IMR-90 (cell line): ENCODE data around the gene USH2A. TPM values are rescaled to one million over a fixed set of nuclear protein-coding genes. Genes with fewer than 3 reads are reported as not detected.

Source experiments
- ATAC-seq: fragments of 200-7000 bp; cut with Tn5 transposase; 2 replicates; pipeline ENCODE4 v1.9.1; 2020; ENCODE audit warnings: low read depth, mild to moderate bottlenecking, moderate library complexity
- BruUV-seq: library from RNA; stranded (reverse); fragments of 400-500 nt; replicated peaks from 2 replicates; lab custom pipeline; 2021; lab: Mats Ljungman, UMichigan
- CTCF ChIA-PET: fragments of 300-600 bp; formaldehyde crosslinking; extraction: SDS; loops from one replicate; lab custom pipeline; 2021; ENCODE audit warnings: antibody characterized with exemption; lab: Yijun Ruan, JAX
- POLR2A ChIA-PET: fragments of 300-600 bp; sonication (Branson Sonifier 250); formaldehyde crosslinking; loops from one replicate; lab custom pipeline; 2022; ENCODE audit warnings: antibody characterized with exemption; ENCODE audit not compliant: unreplicated experiment; lab: Charles Lee
- DNase-seq: peaks from one replicate; pipeline ENCODE4 v3.0.0; 2013
- H2AFZ ChIP-seq: replicated peaks from 2 replicates; pipeline ENCODE3; 2013; ENCODE audit warnings: low read length, mild to moderate bottlenecking; ENCODE audit not compliant: poor library complexity
- H2AK5ac ChIP-seq: 2 replicates; pipeline ENCODE4 v1.6.1; 2013; ENCODE audit warnings: low read depth, low read length, inconsistent platforms
- H2AK9ac ChIP-seq: replicated peaks from 2 replicates; pipeline ENCODE3; 2013; ENCODE audit warnings: mild to moderate bottlenecking, low read depth, low read length, moderate library complexity; ENCODE audit not compliant: poor library complexity
- H2BK120ac ChIP-seq: 2 replicates; pipeline ENCODE4 v1.6.1; 2013; ENCODE audit warnings: low read depth, low read length, inconsistent platforms
- H2BK15ac ChIP-seq: 3 replicates; pipeline ENCODE4 v1.6.1; 2013; ENCODE audit warnings: low read depth, low read length, inconsistent platforms
- H2BK20ac ChIP-seq: 2 replicates; pipeline ENCODE4 v1.6.1; 2013; ENCODE audit warnings: low read depth, mild to moderate bottlenecking, inconsistent platforms, low read length, moderate library complexity
- H2BK5ac ChIP-seq: 2 replicates; pipeline ENCODE4 v1.6.1; 2013; ENCODE audit warnings: mild to moderate bottlenecking, low read depth, low read length, inconsistent platforms; ENCODE audit not compliant: poor library complexity, severe bottlenecking
- H3K14ac ChIP-seq: replicated peaks from 2 replicates; pipeline ENCODE4 v1.6.1; 2013; ENCODE audit warnings: low read depth, low read length, inconsistent platforms
- H3K18ac ChIP-seq: 2 replicates; pipeline ENCODE4 v1.6.1; 2013; ENCODE audit warnings: low read depth, low read length, control low read depth
- H3K23ac ChIP-seq: 2 replicates; pipeline ENCODE4 v1.6.1; 2013; ENCODE audit warnings: low read depth, low read length, inconsistent platforms
- H3K27ac ChIP-seq: 2 replicates; pipeline ENCODE4 v1.5.1; 2013; ENCODE audit warnings: mild to moderate bottlenecking, control low read depth, low read length; ENCODE audit not compliant: insufficient read depth
- H3K27me3 ChIP-seq: 2 replicates; pipeline ENCODE4 v1.6.1; 2013; ENCODE audit warnings: low read length; ENCODE audit not compliant: control insufficient read depth, insufficient read depth
- H3K36me3 ChIP-seq: 2 replicates; pipeline ENCODE4 v1.6.1; 2013; ENCODE audit warnings: low read length, mixed read lengths; ENCODE audit not compliant: control insufficient read depth, insufficient read depth
- H3K4ac ChIP-seq: 2 replicates; pipeline ENCODE4 v1.6.1; 2013; ENCODE audit warnings: low read depth, low read length, inconsistent platforms
- H3K4me1 ChIP-seq: 2 replicates; pipeline ENCODE4 v1.6.1; 2013; ENCODE audit warnings: low read length, mixed read lengths; ENCODE audit not compliant: control insufficient read depth, insufficient read depth
- H3K4me2 ChIP-seq: 2 replicates; pipeline ENCODE4 v1.6.1; 2013; ENCODE audit warnings: low read depth, mild to moderate bottlenecking, control low read depth, low read length, moderate library complexity
- H3K4me3 ChIP-seq: 2 replicates; pipeline ENCODE4 v1.5.1; 2013; ENCODE audit warnings: low read depth, mild to moderate bottlenecking, control low read depth, low read length, moderate library complexity; ENCODE audit not compliant: insufficient read depth
- H3K56ac ChIP-seq: 2 replicates; pipeline ENCODE4 v1.6.1; 2013; ENCODE audit warnings: low read length, inconsistent platforms; ENCODE audit not compliant: insufficient read depth; ENCODE audit errors: extremely low read depth
- H3K79me1 ChIP-seq, 2 experiments: 2 replicates each; pipeline ENCODE4 v1.6.1; 2013; ENCODE audit warnings: low read length in 2 of 2, inconsistent platforms in 1 of 2, low read depth in 1 of 2
- H3K9ac ChIP-seq: 2 replicates; pipeline ENCODE4 v1.6.1; 2013; ENCODE audit warnings: low read depth, low read length, control low read depth
- H3K9me1 ChIP-seq: 2 replicates; pipeline ENCODE4 v1.6.1; 2013; ENCODE audit warnings: low read length, inconsistent platforms; ENCODE audit not compliant: insufficient read depth
- H3K9me3 ChIP-seq: 2 replicates; pipeline ENCODE4 v1.6.1; 2013; ENCODE audit warnings: low read length; ENCODE audit not compliant: control insufficient read depth, insufficient read depth
- H4K20me1 ChIP-seq: 2 replicates; pipeline ENCODE4 v1.6.1; 2013; ENCODE audit warnings: low read length, inconsistent platforms; ENCODE audit not compliant: insufficient read depth
- H4K5ac ChIP-seq: 2 replicates; pipeline ENCODE4 v1.6.1; 2013; ENCODE audit warnings: mild to moderate bottlenecking, low read depth, low read length, control low read depth
- H4K8ac ChIP-seq, 2 experiments: 2 replicates each; pipeline ENCODE4 v1.6.1; 2013; ENCODE audit warnings: low read depth in 2 of 2, low read length in 2 of 2, control low read depth in 1 of 2, inconsistent platforms in 1 of 2
- H4K91ac ChIP-seq: 2 replicates; pipeline ENCODE4 v1.6.1; 2013; ENCODE audit warnings: low read depth, low read length, inconsistent platforms; ENCODE audit not compliant: insufficient read depth
- BHLHE40 ChIP-seq: fragments of 150-350 bp; IDR thresholded peaks from 2 replicates; pipeline ENCODE4 v1.6.1; 2016; ENCODE audit warnings: mild to moderate bottlenecking, low read depth, low read length
- CEBPB ChIP-seq: IDR thresholded peaks from 2 replicates; pipeline ENCODE4 v1.6.1; 2012; ENCODE audit warnings: low read depth, low read length, improper control_type of control experiment
- CHD1 ChIP-seq: IDR thresholded peaks from 2 replicates; pipeline ENCODE4 v1.6.1; 2012; ENCODE audit warnings: low read depth, low read length, improper control_type of control experiment
- CTCF ChIP-seq: conservative IDR thresholded peaks from 2 replicates; pipeline ENCODE4 v1.5.1; 2012; ENCODE audit warnings: mild to moderate bottlenecking, low read depth, low read length, improper control_type of control experiment
- ELK1 ChIP-seq: fragments of 150-350 bp; IDR thresholded peaks from 2 replicates; pipeline ENCODE4 v1.6.1; 2016; ENCODE audit warnings: low read depth, mild to moderate bottlenecking, low read length, moderate library complexity, borderline replicate concordance
- FOS ChIP-seq: fragments of 150-350 bp; IDR thresholded peaks from 2 replicates; pipeline ENCODE4 v1.6.1; 2016; ENCODE audit warnings: low read depth, low read length
- MAFK ChIP-seq: IDR thresholded peaks from 2 replicates; pipeline ENCODE4 v1.6.1; 2012; ENCODE audit warnings: low read depth, low read length, improper control_type of control experiment
- NFE2L2 ChIP-seq: fragments of 150-350 bp; IDR thresholded peaks from 2 replicates; pipeline ENCODE4 v1.6.1; 2016; ENCODE audit warnings: low read depth, mild to moderate bottlenecking, low read length
- POLR2A ChIP-seq: IDR thresholded peaks from 2 replicates; pipeline ENCODE4 v1.6.1; 2012; ENCODE audit warnings: mild to moderate bottlenecking, low read depth, low read length
- RAD21 ChIP-seq: IDR thresholded peaks from 2 replicates; pipeline ENCODE4 v1.6.1; 2012; ENCODE audit warnings: low read length, improper control_type of control experiment
- RFX5 ChIP-seq: IDR thresholded peaks from 2 replicates; pipeline ENCODE4 v1.8.0; 2012; ENCODE audit warnings: low read depth, mild to moderate bottlenecking, low read length, moderate library complexity
- SMC3 ChIP-seq: fragments of 150-350 bp; IDR thresholded peaks from 2 replicates; pipeline ENCODE4 v1.6.1; 2016; ENCODE audit warnings: low read depth, mild to moderate bottlenecking, antibody characterized with exemption, low read length, moderate library complexity
- WGBS, 2 experiments: methylation state at CpG; one replicate each; pipeline versions ENCODE4 v1.1.5 to v1.1.7; 2013; ENCODE audit warnings: missing lambda C conversion rate in 2 of 2; ENCODE audit not compliant: insufficient read length in 1 of 2; ENCODE audit errors: extremely low coverage in 2 of 2; 5-methylcytosine and 5-hydroxymethylcytosine counted together
- dilution Hi-C: fragments of 300-500 bp; cut with HindIII; formaldehyde crosslinking; loops from one replicate; pipeline ENCODE4 v1.14.3; 2018; ENCODE audit warnings: low sequenced_read_pairs; ENCODE audit not compliant: unreplicated experiment
- in situ Hi-C: fragments of 300-500 bp; cut with MboI; formaldehyde crosslinking; loops from 3 replicates; pipeline ENCODE4 v1.14.3; 2019; ENCODE audit warnings: low sequenced_read_pairs, inconsistent platforms, mixed read lengths
- intact Hi-C: fragments of 100-400 bp; cut with micrococcal nuclease; formaldehyde crosslinking; loops from 2 replicates; pipeline ENCODE4 v1.10.0; 2022
- polyA plus RNA-seq, 3 experiments: library from polyadenylated mRNA; depleted of rRNA; stranded (reverse); fragments of >200 nt; gene quantifications; 2 replicates each; pipeline ENCODE4 v1.2.3, GENCODE V29; 2012; ENCODE audit warnings: low replicate concordance in 1 of 3
- total RNA-seq: library from RNA; depleted of rRNA; stranded (reverse); fragments of >200 nt; gene quantifications from 2 replicates; pipeline ENCODE4 v1.2.3, GENCODE V29; 2012

USH2A gene
- total and polyA plus RNA-seq, 2 of the 4 experiments (the other 2 are of a cell fraction) = under 0.01 to 0.02 TPM

- CTCF ChIA-PET = no interaction called here
- WGBS, 2 experiments = no CpG with 5 or more reads among the region's 1 CpG
Observed at GRCh38 chr1:216258856-216259255, 164.4 kb downstream of the USH2A start.

More at GRCh38 chr1:216258856-216259255, 164.4 kb downstream of the USH2A start:
- Histone ChIP-seq H3K36me3 (no peaks in the 10 kb centered on the region), H3K4ac (no peak overlapping the region), H3K14ac (no peak overlapping the region), H3K4me1 (no peaks in the 10 kb centered on the region), H2BK20ac (no peak overlapping the region), H2BK120ac (no peak overlapping the region), H3K9me1 (no peaks in the 10 kb centered on the region), H2AFZ (no peak overlapping the region), H3K9me3 (no peaks in the 10 kb centered on the region), H3K4me2 (no peak overlapping the region), H2BK15ac (no peak overlapping the region), H4K8ac (no peak overlapping the region), H4K20me1 (no peaks in the 10 kb centered on the region), H4K5ac (no peak overlapping the region), H3K27me3 (no peaks in the 10 kb centered on the region), H2AK5ac (no peak overlapping the region), H2BK5ac (no peak overlapping the region), H4K91ac (no peak overlapping the region), H2AK9ac (no peak overlapping the region), H3K18ac (no peak overlapping the region), H3K56ac (no peak overlapping the region), H3K9ac (no peak overlapping the region), H3K79me1 (no peaks in the 10 kb centered on the region), H3K23ac (no peak overlapping the region), H3K27ac (no peak overlapping the region), H3K4me3 (no peak overlapping the region)
- POLR2A ChIA-PET = no interaction called here
- dilution Hi-C loops = no loop called here
- no peak for TF ChIP-seq RFX5
- TF ChIP-seq BHLHE40 = no peak
- TF ChIP-seq CTCF = no peak
- TF ChIP-seq SMC3 = no peak
- no peak for TF ChIP-seq POLR2A
- no peak for TF ChIP-seq ELK1
- no peak for TF ChIP-seq CEBPB
- no peak for TF ChIP-seq MAFK
- TF ChIP-seq NFE2L2 = no peak
- TF ChIP-seq FOS = no peak
- no peak for TF ChIP-seq RAD21
- no peak for TF ChIP-seq CHD1
- in situ Hi-C loops = no loop called here
- ATAC-seq (no peak), DNase-seq (no peak)
- no TSS peak for BruUV-seq
- intact Hi-C loops = no loop called here
